HepG2 (cell line): ENCODE measurements around the gene MATN1. TPM values are rescaled to one million over a fixed set of nuclear protein-coding genes. Genes with fewer than 3 reads are reported as not detected.

ENCODE experiments used
- ATAC-seq: fragments of 200-7000 bp; cut with Tn5 transposase; 3 replicates; pipeline ENCODE4 v1.9.1; 2020; ENCODE audit warnings: mild to moderate bottlenecking, moderate library complexity
- BruUV-seq: library from RNA; stranded (reverse); fragments of 400-500 nt; replicated peaks from 2 replicates; lab custom pipeline; 2021; lab: Mats Ljungman, UMichigan
- CTCF ChIA-PET: fragments of 300-600 bp; formaldehyde crosslinking; extraction: SDS; loops from one replicate; lab custom pipeline; 2021; ENCODE audit warnings: low total read pairs, inconsistent platforms, low intra/inter-chr PET ratio; lab: Yijun Ruan, JAX
- POLR2A ChIA-PET: fragments of 350-600 bp; sonication (Branson Sonifier 250); formaldehyde crosslinking; loops from one replicate; lab custom pipeline; 2020; ENCODE audit warnings: antibody characterized with exemption, inconsistent platforms; lab: Yijun Ruan, JAX
- DNase-seq: peaks from one replicate; pipeline ENCODE4 v3.0.0-alpha.2; 2015; ENCODE audit warnings: low spot score
- FAIRE-seq: peaks from 3 replicates; lab custom pipeline; 2011; peaks lifted over from hg19 to GRCh38; lab: Jason Lieb, UNC
- H2AFZ ChIP-seq: one replicate; pipeline ENCODE4 v1.6.1; 2011; ENCODE audit warnings: low read length, inconsistent platforms
- H3K27ac ChIP-seq: fragments of 300-600 bp; 3 replicates; pipeline ENCODE4 v1.8.0; 2011; ENCODE audit warnings: mixed run types, mild to moderate bottlenecking, mixed read lengths, low read length, inconsistent platforms; ENCODE audit not compliant: insufficient read depth; ENCODE audit errors: extremely low read length
- H3K27me3 ChIP-seq, 2 experiments: fragments of 200-600 bp in 1 of 2; 2 replicates in 1 of 2; 3 replicates in 1 of 2; pipeline versions ENCODE4 v1.6.0 to v1.8.0; 2011; ENCODE audit warnings: low read length in 2 of 2, mild to moderate bottlenecking in 2 of 2, moderate library complexity in 2 of 2, inconsistent platforms in 1 of 2; ENCODE audit not compliant: insufficient read depth in 2 of 2, control insufficient read depth in 1 of 2
- H3K36me3 ChIP-seq, 2 experiments: fragments of 200-600 bp in 1 of 2; replicated peaks in 1 of 2; 2 replicates in 1 of 2; 3 replicates in 1 of 2; pipeline versions ENCODE4 v1.5.1 to v1.8.0; 2011; ENCODE audit warnings: low read length in 2 of 2, inconsistent platforms in 1 of 2; ENCODE audit not compliant: insufficient read depth in 2 of 2, control insufficient read depth in 1 of 2
- H3K4me1 ChIP-seq: 2 replicates; pipeline ENCODE4 v1.5.1; 2012; ENCODE audit warnings: low read length, inconsistent platforms; ENCODE audit not compliant: insufficient read depth
- H3K4me2 ChIP-seq: 2 replicates; pipeline ENCODE4 v1.6.0; 2011; ENCODE audit warnings: low read depth, low read length, inconsistent platforms
- H3K4me3 ChIP-seq, 3 experiments: fragments of 200-600 bp in 1 of 3; sonication (generic), shearing (Covaris generic) in 1 of 3; replicated peaks in 1 of 3; 2 replicates each; pipeline ENCODE4 v1.5.1; 2011 to 2016; ENCODE audit warnings: low read length in 3 of 3, inconsistent platforms in 2 of 3, low read depth in 2 of 3, mild to moderate bottlenecking in 2 of 3, control low read depth in 1 of 3, mixed read lengths in 1 of 3; ENCODE audit not compliant: insufficient read depth in 1 of 3
- H3K79me2 ChIP-seq: one replicate; pipeline ENCODE4 v1.6.1; 2011; ENCODE audit warnings: low read length, inconsistent platforms; ENCODE audit not compliant: insufficient read depth
- H3K9ac ChIP-seq: 2 replicates; pipeline ENCODE4 v1.6.0; 2011; ENCODE audit warnings: mild to moderate bottlenecking, low read depth, low read length, inconsistent platforms; ENCODE audit not compliant: insufficient read depth
- H3K9me3 ChIP-seq: 2 replicates; pipeline ENCODE4 v1.5.1; 2012; ENCODE audit warnings: mild to moderate bottlenecking, low read length
- H4K20me1 ChIP-seq: 2 replicates; pipeline ENCODE4 v1.6.0; 2011; ENCODE audit warnings: inconsistent platforms, mild to moderate bottlenecking, low read length, moderate library complexity; ENCODE audit not compliant: insufficient read depth
- FOXA1 ChIP-seq, 2 experiments: fragments of 450-650 bp in 1 of 2; sonication (generic) in 1 of 2; formaldehyde crosslinking in 1 of 2; IDR thresholded peaks; 2 replicates each; pipeline versions ENCODE4 v1.4.0 to v1.6.1; 2016 to 2020; ENCODE audit warnings: missing genetic modification reagents in 1 of 2
- NBN ChIP-seq: fragments of 450-650 bp; conservative IDR thresholded peaks from 2 replicates; pipeline ENCODE4 v1.6.1; 2017
- SKI ChIP-seq: fragments of 450-650 bp; IDR thresholded peaks from one replicate; pipeline ENCODE4 v1.6.1; 2018; ENCODE audit warnings: mild to moderate bottlenecking; ENCODE audit not compliant: partially characterized antibody
- SNAPC4 ChIP-seq: sonication (generic); formaldehyde crosslinking; IDR thresholded peaks from 2 replicates; pipeline ENCODE4 v1.4.0; 2020; ENCODE audit warnings: mild to moderate bottlenecking, missing genetic modification reagents
- ZMAT5 ChIP-seq: sonication (generic); formaldehyde crosslinking; IDR thresholded peaks from 2 replicates; pipeline ENCODE4 v1.5.0; 2020; ENCODE audit warnings: mild to moderate bottlenecking, low read depth, missing genetic modification reagents, borderline replicate concordance
- ZNF629 ChIP-seq: sonication (generic); formaldehyde crosslinking; conservative IDR thresholded peaks from 2 replicates; pipeline ENCODE4 v1.5.0; 2020; ENCODE audit warnings: missing genetic modification reagents
- ZNF75D ChIP-seq: sonication (generic); formaldehyde crosslinking; IDR thresholded peaks from 2 replicates; pipeline ENCODE4 v1.8.1; 2023; ENCODE audit warnings: missing genetic modification reagents, mild to moderate bottlenecking, borderline replicate concordance
- WGBS: methylation state at CpG from one replicate; pipeline ENCODE4 v1.1.6; 2017; ENCODE audit warnings: low lambda C conversion rate; 5-methylcytosine and 5-hydroxymethylcytosine counted together
- in situ Hi-C: cut with HindIII; loops from 2 replicates; pipeline ENCODE4 v1.10.0; 2017; ENCODE audit warnings: low pct_unique_long_range_greater_than_20kb; ENCODE audit not compliant: extremely low pct_ligation_motif_present
- intact Hi-C: fragments of 100-400 bp; cut with micrococcal nuclease; formaldehyde crosslinking; loops from one replicate; pipeline ENCODE4 v1.10.0; 2022; ENCODE audit not compliant: unreplicated experiment
- polyA plus RNA-seq, 8 experiments: library from polyadenylated mRNA; depleted of rRNA in 3 of 8; stranded (reverse) in 7 of 8; unstranded in 1 of 8; fragments of >200 nt; fragmentation: Illumina TruSeq in 4 of 8; extraction: Trizol in 4 of 8; gene quantifications; 2 replicates each; pipeline versions ENCODE4 v1.2.1 to v1.2.3, GENCODE V29; 2011 to 2016; ENCODE audit warnings: low read depth in 4 of 8, missing spikeins in 1 of 8, mixed read lengths in 1 of 8; ENCODE audit not compliant: insufficient read depth in 1 of 8
- total RNA-seq, 5 experiments: library from RNA; depleted of rRNA; stranded (reverse); fragments of >200 nt; fragmentation: Illumina TruSeq; extraction: Trizol; gene quantifications; 2 replicates each; pipeline ENCODE4 v1.2.3, GENCODE V29; 2016; ENCODE audit warnings: low read depth in 1 of 5
- TF ChIP-seq, protein P1 (sequence below): IDR thresholded peaks from 2 replicates; pipeline ENCODE4 v1.4.0; 2020; ENCODE audit warnings: mild to moderate bottlenecking, missing genetic modification reagents
- TF ChIP-seq, protein P2 (sequence below): IDR thresholded peaks from 2 replicates; pipeline ENCODE4 v1.6.1; 2018; ENCODE audit warnings: missing genetic modification reagents, mild to moderate bottlenecking, missing compliant biosample characterization

The MATN1 gene
- total and polyA plus RNA-seq, 2 of the 13 experiments (the other 11 are each of a cell fraction or from before 2014, with no cell fraction given), result 0.04 to 0.05 TPM

GRCh38 chr1:30662291-30662840, 61.0 kb downstream of the MATN1 start (continued):
- no peak for TF ChIP-seq FOXA1 (IDR thresholded peaks at IDR 0.05)
- TF ChIP-seq FOXA1 (CRISPR knock-in tag; IDR thresholded peaks at IDR 0.05), result no peak
- no peak for TF ChIP-seq NBN
- TF ChIP-seq, protein P1, sequence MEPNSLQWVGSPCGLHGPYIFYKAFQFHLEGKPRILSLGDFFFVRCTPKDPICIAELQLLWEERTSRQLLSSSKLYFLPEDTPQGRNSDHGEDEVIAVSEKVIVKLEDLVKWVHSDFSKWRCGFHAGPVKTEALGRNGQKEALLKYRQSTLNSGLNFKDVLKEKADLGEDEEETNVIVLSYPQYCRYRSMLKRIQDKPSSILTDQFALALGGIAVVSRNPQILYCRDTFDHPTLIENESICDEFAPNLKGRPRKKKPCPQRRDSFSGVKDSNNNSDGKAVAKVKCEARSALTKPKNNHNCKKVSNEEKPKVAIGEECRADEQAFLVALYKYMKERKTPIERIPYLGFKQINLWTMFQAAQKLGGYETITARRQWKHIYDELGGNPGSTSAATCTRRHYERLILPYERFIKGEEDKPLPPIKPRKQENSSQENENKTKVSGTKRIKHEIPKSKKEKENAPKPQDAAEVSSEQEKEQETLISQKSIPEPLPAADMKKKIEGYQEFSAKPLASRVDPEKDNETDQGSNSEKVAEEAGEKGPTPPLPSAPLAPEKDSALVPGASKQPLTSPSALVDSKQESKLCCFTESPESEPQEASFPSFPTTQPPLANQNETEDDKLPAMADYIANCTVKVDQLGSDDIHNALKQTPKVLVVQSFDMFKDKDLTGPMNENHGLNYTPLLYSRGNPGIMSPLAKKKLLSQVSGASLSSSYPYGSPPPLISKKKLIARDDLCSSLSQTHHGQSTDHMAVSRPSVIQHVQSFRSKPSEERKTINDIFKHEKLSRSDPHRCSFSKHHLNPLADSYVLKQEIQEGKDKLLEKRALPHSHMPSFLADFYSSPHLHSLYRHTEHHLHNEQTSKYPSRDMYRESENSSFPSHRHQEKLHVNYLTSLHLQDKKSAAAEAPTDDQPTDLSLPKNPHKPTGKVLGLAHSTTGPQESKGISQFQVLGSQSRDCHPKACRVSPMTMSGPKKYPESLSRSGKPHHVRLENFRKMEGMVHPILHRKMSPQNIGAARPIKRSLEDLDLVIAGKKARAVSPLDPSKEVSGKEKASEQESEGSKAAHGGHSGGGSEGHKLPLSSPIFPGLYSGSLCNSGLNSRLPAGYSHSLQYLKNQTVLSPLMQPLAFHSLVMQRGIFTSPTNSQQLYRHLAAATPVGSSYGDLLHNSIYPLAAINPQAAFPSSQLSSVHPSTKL (CRISPR knock-in tag), result no peak
- no peak for TF ChIP-seq ZNF75D (CRISPR knock-in tag)
- TF ChIP-seq, all 625 proteins: peak for 0

GRCh38 chr1:30661311-30661710, 62.1 kb downstream of the MATN1 start:
- H3K27ac ChIP-seq, result no peak overlapping the region
- H3K4me3 ChIP-seq, result no peak overlapping the region
- H3K27me3 ChIP-seq, result peaks cover 2 to 27% of the 10 kb centered on the region in 2 experiments; a peak in 4 of 5 replicates
- BruUV-seq, result no TSS peak
- TF ChIP-seq ZMAT5 (CRISPR knock-in tag) (no peak), SNAPC4 (CRISPR knock-in tag) (no peak), SKI (no peak), ZNF629 (CRISPR knock-in tag) (0 out of 2 replicates have a peak, but pooled peaks have one; percentile 21)
- TF ChIP-seq, protein P2, sequence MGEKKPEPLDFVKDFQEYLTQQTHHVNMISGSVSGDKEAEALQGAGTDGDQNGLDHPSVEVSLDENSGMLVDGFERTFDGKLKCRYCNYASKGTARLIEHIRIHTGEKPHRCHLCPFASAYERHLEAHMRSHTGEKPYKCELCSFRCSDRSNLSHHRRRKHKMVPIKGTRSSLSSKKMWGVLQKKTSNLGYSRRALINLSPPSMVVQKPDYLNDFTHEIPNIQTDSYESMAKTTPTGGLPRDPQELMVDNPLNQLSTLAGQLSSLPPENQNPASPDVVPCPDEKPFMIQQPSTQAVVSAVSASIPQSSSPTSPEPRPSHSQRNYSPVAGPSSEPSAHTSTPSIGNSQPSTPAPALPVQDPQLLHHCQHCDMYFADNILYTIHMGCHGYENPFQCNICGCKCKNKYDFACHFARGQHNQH, result no peak
- WGBS, result 60% methylated on average over 10 of the region's 10 CpGs
- H3K9me3 ChIP-seq, result no peaks in the 10 kb centered on the region
- no peak for DNase-seq
- no peak overlapping the region for H2AFZ ChIP-seq
- in situ Hi-C loops, result no loop called here
- no peak for ATAC-seq
- peaks cover 29% of the 10 kb centered on the region for H3K4me1 ChIP-seq
- intact Hi-C loops, result no loop called here
- H3K9ac ChIP-seq, result no peak overlapping the region
- ChIA-PET POLR2A (no interaction called here), CTCF (no interaction called here)
- H3K79me2 ChIP-seq, result no peaks in the 10 kb centered on the region
- FAIRE-seq, result no peak
- no peaks in the 10 kb centered on the region for H4K20me1 ChIP-seq
- H3K36me3 ChIP-seq, result no peaks in the 10 kb centered on the region
- H3K4me2 ChIP-seq, result no peak overlapping the region
